ENCODE results near the gene PDCD2L. TPM values are rescaled to one million over a fixed set of nuclear protein-coding genes. Genes with fewer than 3 reads are reported as not detected.

The PDCD2L gene
- total and polyA plus RNA-seq, 9 donors = 6.6 to 15.1 (median 8.9) TPM

GRCh38 chr19:34403784-34404108 lies 453 bp upstream of the PDCD2L start:
- no peak overlapping the region for H3K27ac ChIP-seq
- H3K4me1 ChIP-seq (ENCODE audit: insufficient read depth) = no peaks in the 10 kb centered on the region
- WGBS, 3 donors = 7 to 18% (median 7%) methylated on average over 6 of the region's 6 CpGs
- H3K36me3 ChIP-seq = no peaks in the 10 kb centered on the region
- H3K9me3 ChIP-seq = no peaks in the 10 kb centered on the region
- no peaks in the 10 kb centered on the region for H3K27me3 ChIP-seq
- intact Hi-C loops (cut with DNase I) = no loop called here
- DNase-seq = no peak
- peak overlapping the region; percentile 96 for H3K4me3 ChIP-seq
- TF ChIP-seq EP300 (IDR thresholded peaks at IDR 0.05) (no peak), POLR2A (IDR thresholded peaks at IDR 0.05) (no peak), CTCF (IDR thresholded peaks at IDR 0.05) (no peak)

- no peak for TF ChIP-seq POLR2A (IDR thresholded peaks at IDR 0.05)
- no peak for TF ChIP-seq CTCF (IDR thresholded peaks at IDR 0.05)
- no peak for TF ChIP-seq EP300 (IDR thresholded peaks at IDR 0.05)
- WGBS, 3 donors = 81 to 88% (median 84%) methylated on average over 13 of the region's 13 CpGs
- Histone ChIP-seq H3K4me1 (ENCODE audit: insufficient read depth) (no peaks in the 10 kb centered on the region), H3K4me3 (no peak overlapping the region), H3K9me3 (no peaks in the 10 kb centered on the region), H3K36me3 (no peaks in the 10 kb centered on the region), H3K27ac (no peak overlapping the region), H3K27me3 (no peaks in the 10 kb centered on the region)
- no peak for DNase-seq
- intact Hi-C loops (cut with DNase I) = no loop called here
Observed at GRCh38 chr19:34405892-34406660, 1.9 kb downstream of the PDCD2L start.

GRCh38 chr19:34408411-34408810 lies 4.2 kb downstream of the PDCD2L start:
- intact Hi-C loops (cut with DNase I) = no loop called here
- TF ChIP-seq CTCF (IDR thresholded peaks at IDR 0.05) (no peak), EP300 (IDR thresholded peaks at IDR 0.05) (no peak), POLR2A (IDR thresholded peaks at IDR 0.05) (no peak)
- WGBS, 3 donors = 85 to 91% (median 90%) methylated on average over 8 of the region's 8 CpGs
- Histone ChIP-seq H3K36me3 (no peaks in the 10 kb centered on the region), H3K27me3 (no peaks in the 10 kb centered on the region), H3K9me3 (no peaks in the 10 kb centered on the region), H3K27ac (no peak overlapping the region), H3K4me3 (no peak overlapping the region), H3K4me1 (ENCODE audit: insufficient read depth) (no peaks in the 10 kb centered on the region)
- DNase-seq = peak in 1 of 5 donors; percentile 3

GRCh38 chr19:34409189-34410164 lies 5.3 kb downstream of the PDCD2L start:
- Histone ChIP-seq H3K4me3 (no peak overlapping the region), H3K9me3 (no peaks in the 10 kb centered on the region), H3K36me3 (no peaks in the 10 kb centered on the region), H3K27ac (no peak overlapping the region), H3K4me1 (ENCODE audit: insufficient read depth) (no peaks in the 10 kb centered on the region), H3K27me3 (no peaks in the 10 kb centered on the region)
- intact Hi-C loops (cut with DNase I) = no loop called here
- peak in 1 of 5 donors; percentile 3 for DNase-seq
- 82 to 85% (median 83%) methylated on average over 10 of the region's 10 CpGs for WGBS, 3 donors
- no peak for TF ChIP-seq CTCF (IDR thresholded peaks at IDR 0.05)
- no peak for TF ChIP-seq POLR2A (IDR thresholded peaks at IDR 0.05)
- TF ChIP-seq EP300 (IDR thresholded peaks at IDR 0.05) = no peak
